Keratinocyte (primary cell): ENCODE measurements around the gene SLC8A1. TPM values are rescaled to one million over a fixed set of nuclear protein-coding genes. Genes with fewer than 3 reads are reported as not detected.

Experiments used
- DNase-seq: peaks from one replicate; pipeline ENCODE4 v3.0.0-alpha.2; 2011; ENCODE audit warnings: low read depth, missing footprints, low spot score
- FAIRE-seq: peaks from 2 replicates; lab custom pipeline; 2011; peaks lifted over from hg19 to GRCh38; lab: Jason Lieb, UNC
- H2AFZ ChIP-seq: 2 replicates; pipeline ENCODE4 v1.6.0; 2012; ENCODE audit warnings: low read length, control low read depth, inconsistent platforms; ENCODE audit not compliant: control insufficient read depth
- H3K27ac ChIP-seq: 2 replicates; pipeline ENCODE4 v1.5.1; 2011; ENCODE audit warnings: low read length; ENCODE audit not compliant: control insufficient read depth, insufficient read depth
- H3K27me3 ChIP-seq: 3 replicates; pipeline ENCODE4 v1.6.0; 2011; ENCODE audit warnings: low read length; ENCODE audit not compliant: control insufficient read depth, insufficient read depth; ENCODE audit errors: extremely low read depth
- H3K36me3 ChIP-seq, 2 experiments: 2 replicates in 1 of 2; 3 replicates in 1 of 2; pipeline ENCODE4 v1.5.1; 2011; ENCODE audit warnings: low read length in 2 of 2, mild to moderate bottlenecking in 1 of 2; ENCODE audit not compliant: control insufficient read depth in 2 of 2, insufficient read depth in 2 of 2; ENCODE audit errors: extremely low read depth in 1 of 2
- H3K4me1 ChIP-seq: 3 replicates; pipeline ENCODE4 v1.5.1; 2011; ENCODE audit warnings: low read length; ENCODE audit not compliant: control insufficient read depth, insufficient read depth; ENCODE audit errors: extremely low read depth
- H3K4me2 ChIP-seq: 3 replicates; pipeline ENCODE4 v1.6.0; 2011; ENCODE audit warnings: low read depth, low read length; ENCODE audit not compliant: control insufficient read depth, insufficient read depth; ENCODE audit errors: extremely low read depth
- H3K4me3 ChIP-seq, 3 experiments: fragments of 200-600 bp in 1 of 3; sonication (generic) in 1 of 3; 2 replicates in 2 of 3; 3 replicates in 1 of 3; pipeline ENCODE4 v1.5.1; 2011 to 2016; ENCODE audit warnings: low read length in 3 of 3, mild to moderate bottlenecking in 3 of 3, control low read depth in 2 of 3, inconsistent platforms in 1 of 3, low read depth in 1 of 3, mixed read lengths in 1 of 3, mixed run types in 1 of 3, moderate library complexity in 1 of 3; ENCODE audit not compliant: control insufficient read depth in 2 of 3, insufficient read depth in 2 of 3; ENCODE audit errors: extremely low read depth in 1 of 3
- H3K79me2 ChIP-seq: 2 replicates; pipeline ENCODE4 v1.6.0; 2012; ENCODE audit warnings: low read length; ENCODE audit not compliant: control insufficient read depth, insufficient read depth
- H3K9ac ChIP-seq: 3 replicates; pipeline ENCODE4 v1.6.0; 2011; ENCODE audit warnings: low read length; ENCODE audit not compliant: control insufficient read depth, insufficient read depth; ENCODE audit errors: extremely low read depth
- H3K9me1 ChIP-seq: 3 replicates; pipeline ENCODE4 v1.6.0; 2011; ENCODE audit warnings: low read length; ENCODE audit not compliant: control insufficient read depth, insufficient read depth; ENCODE audit errors: extremely low read depth
- H3K9me3 ChIP-seq: 2 replicates; pipeline ENCODE4 v1.5.1; 2012; ENCODE audit warnings: low read depth, low read length; ENCODE audit not compliant: control insufficient read depth
- H4K20me1 ChIP-seq: 3 replicates; pipeline ENCODE4 v1.6.0; 2011; ENCODE audit warnings: low read length; ENCODE audit not compliant: control insufficient read depth, insufficient read depth; ENCODE audit errors: extremely low read depth
- CTCF ChIP-seq, 3 experiments: IDR thresholded peaks in 1 of 3; conservative IDR thresholded peaks in 1 of 3; optimal IDR thresholded peaks in 1 of 3; 2 replicates in 2 of 3; 3 replicates in 1 of 3; pipeline versions ENCODE3 to v1.5.1; 2011; ENCODE audit warnings: low read length in 3 of 3, mild to moderate bottlenecking in 3 of 3, moderate library complexity in 2 of 3, control low read depth in 1 of 3, inconsistent platforms in 1 of 3; ENCODE audit not compliant: insufficient read depth in 2 of 3; ENCODE audit errors: extremely low read depth in 1 of 3
- EZH2 ChIP-seq: IDR thresholded peaks from one replicate; pipeline ENCODE4 v1.6.1; 2012; ENCODE audit warnings: inconsistent platforms, mild to moderate bottlenecking, low read length, moderate library complexity
- dilution Hi-C: fragments of 300-500 bp; cut with MboI; formaldehyde crosslinking; loops from one replicate; pipeline ENCODE4 v1.7.0; 2020; ENCODE audit warnings: low sequenced_read_pairs; ENCODE audit not compliant: extremely low pct_ligation_motif_present
- polyA plus RNA-seq, 5 experiments: library from polyadenylated mRNA; depleted of rRNA in 3 of 5; stranded (reverse) in 3 of 5; stranded (forward) in 1 of 5; unstranded in 1 of 5; fragments of >200 nt; gene quantifications; 1 replicate in 1 of 5; 2 replicates in 3 of 5; 3 replicates in 1 of 5; pipeline versions ENCODE4 v1.2.1 to v1.2.3, GENCODE V29; 2011 to 2012; ENCODE audit warnings: missing spikeins in 2 of 5, low read depth in 1 of 5, low replicate concordance in 1 of 5

Gene SLC8A1
- polyA plus RNA-seq, 1 donor (not counting 4 experiments of a cell fraction or from before 2014, with no cell fraction given), result 2.7 TPM

- H3K79me2 ChIP-seq, result no peaks in the 10 kb centered on the region
- H3K4me2 ChIP-seq, result no peak overlapping the region
- TF ChIP-seq CTCF (optimal IDR thresholded peaks at IDR 0.05 in 1 of 3, IDR thresholded peaks at IDR 0.05 in 1 of 3, conservative IDR thresholded peaks at IDR 0.05 in 1 of 3; ENCODE audit: extremely low read depth in 1 of 3, insufficient read depth in 2 of 3, low read length in 3 of 3) (no peak), EZH2 (no peak)
- no peak for FAIRE-seq
- no peaks in the 10 kb centered on the region for H4K20me1 ChIP-seq
- H3K36me3 ChIP-seq, result no peaks in the 10 kb centered on the region
- dilution Hi-C loops, result no loop called here
- H3K27me3 ChIP-seq, result no peaks in the 10 kb centered on the region
- no peak overlapping the region for H3K4me3 ChIP-seq
- no peak overlapping the region for H3K9ac ChIP-seq
- H2AFZ ChIP-seq, result no peak overlapping the region
- H3K9me3 ChIP-seq, result no peaks in the 10 kb centered on the region
- H3K9me1 ChIP-seq, result no peaks in the 10 kb centered on the region
- H3K4me1 ChIP-seq, result no peaks in the 10 kb centered on the region
- no peak for DNase-seq
- no peak overlapping the region for H3K27ac ChIP-seq
Observed at GRCh38 chr2:40388161-40388560, 63.7 kb downstream of the SLC8A1 start.

GRCh38 chr2:40386177-40386576 is 65.7 kb downstream of the SLC8A1 start:
- no peaks in the 10 kb centered on the region for H3K9me1 ChIP-seq
- H3K4me1 ChIP-seq, result no peaks in the 10 kb centered on the region
- no peaks in the 10 kb centered on the region for H3K79me2 ChIP-seq
- no peak for DNase-seq
- no peaks in the 10 kb centered on the region for H4K20me1 ChIP-seq
- H3K4me3 ChIP-seq, result no peak overlapping the region
- dilution Hi-C loops, result no loop called here
- H3K9ac ChIP-seq, result no peak overlapping the region
- H3K36me3 ChIP-seq, result no peaks in the 10 kb centered on the region
- H3K9me3 ChIP-seq, result peaks cover 8% of the 10 kb centered on the region
- H3K4me2 ChIP-seq, result no peak overlapping the region
- H2AFZ ChIP-seq, result no peak overlapping the region
- no peak overlapping the region for H3K27ac ChIP-seq
- H3K27me3 ChIP-seq, result no peaks in the 10 kb centered on the region
- TF ChIP-seq CTCF (optimal IDR thresholded peaks at IDR 0.05 in 1 of 3, IDR thresholded peaks at IDR 0.05 in 1 of 3, conservative IDR thresholded peaks at IDR 0.05 in 1 of 3; ENCODE audit: extremely low read depth in 1 of 3, insufficient read depth in 2 of 3, low read length in 3 of 3), result no peak
- TF ChIP-seq EZH2, result no peak
- no peak for FAIRE-seq
